ENCODE results near the gene APPL2.

DNA sequence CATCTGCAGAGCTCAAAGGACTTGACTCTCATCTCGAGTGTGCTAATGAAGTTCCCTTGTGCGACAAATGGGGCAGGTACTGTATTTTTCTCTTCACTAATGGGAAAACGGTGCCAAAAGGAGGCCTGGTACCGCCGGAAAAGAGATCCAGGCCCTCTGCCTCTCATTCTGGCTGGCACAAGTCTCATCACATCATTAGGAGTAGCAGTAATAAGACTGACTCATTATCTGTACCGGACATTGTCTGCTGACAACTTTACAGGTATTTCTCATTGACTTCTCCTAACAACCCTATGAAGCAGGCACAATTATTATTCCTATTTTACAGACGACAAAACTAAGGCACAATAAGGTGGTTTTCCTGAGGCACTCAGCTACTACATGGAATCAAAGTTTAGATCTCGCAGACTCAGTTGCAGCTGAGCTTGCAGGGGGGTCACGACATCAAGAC lies 668 bp downstream of the APPL2 start:
- TF ChIP-seq NFE2L1 (CRISPR knock-in tag; IDR thresholded peaks at IDR 0.05) (no peak), ATF6 (CRISPR knock-in tag; IDR thresholded peaks at IDR 0.05) (no peak), CBFB (CRISPR knock-in tag; IDR thresholded peaks at IDR 0.05; ENCODE audit: low read depth) (no peak), ZNF263 (CRISPR knock-in tag; IDR thresholded peaks at IDR 0.05; ENCODE audit: low read depth) (no peak), MXD4 (CRISPR knock-in tag; IDR thresholded peaks at IDR 0.05; ENCODE audit: borderline replicate concordance) (no peak), JUN (CRISPR knock-in tag; IDR thresholded peaks at IDR 0.05) (no peak), ELF4 (CRISPR knock-in tag; IDR thresholded peaks at IDR 0.05; ENCODE audit: low read depth) (no peak), FOXP1 (CRISPR knock-in tag; IDR thresholded peaks at IDR 0.05; ENCODE audit: borderline replicate concordance) (no peak), CREB1 (CRISPR knock-in tag; IDR thresholded peaks at IDR 0.05) (no peak), ESRRA (CRISPR knock-in tag; IDR thresholded peaks at IDR 0.05; ENCODE audit: borderline replicate concordance) (no peak)
- TF ChIP-seq, protein P1, sequence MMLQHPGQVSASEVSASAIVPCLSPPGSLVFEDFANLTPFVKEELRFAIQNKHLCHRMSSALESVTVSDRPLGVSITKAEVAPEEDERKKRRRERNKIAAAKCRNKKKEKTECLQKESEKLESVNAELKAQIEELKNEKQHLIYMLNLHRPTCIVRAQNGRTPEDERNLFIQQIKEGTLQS (CRISPR knock-in tag; conservative IDR thresholded peaks at IDR 0.05): no peak
- TF ChIP-seq, protein P2, sequence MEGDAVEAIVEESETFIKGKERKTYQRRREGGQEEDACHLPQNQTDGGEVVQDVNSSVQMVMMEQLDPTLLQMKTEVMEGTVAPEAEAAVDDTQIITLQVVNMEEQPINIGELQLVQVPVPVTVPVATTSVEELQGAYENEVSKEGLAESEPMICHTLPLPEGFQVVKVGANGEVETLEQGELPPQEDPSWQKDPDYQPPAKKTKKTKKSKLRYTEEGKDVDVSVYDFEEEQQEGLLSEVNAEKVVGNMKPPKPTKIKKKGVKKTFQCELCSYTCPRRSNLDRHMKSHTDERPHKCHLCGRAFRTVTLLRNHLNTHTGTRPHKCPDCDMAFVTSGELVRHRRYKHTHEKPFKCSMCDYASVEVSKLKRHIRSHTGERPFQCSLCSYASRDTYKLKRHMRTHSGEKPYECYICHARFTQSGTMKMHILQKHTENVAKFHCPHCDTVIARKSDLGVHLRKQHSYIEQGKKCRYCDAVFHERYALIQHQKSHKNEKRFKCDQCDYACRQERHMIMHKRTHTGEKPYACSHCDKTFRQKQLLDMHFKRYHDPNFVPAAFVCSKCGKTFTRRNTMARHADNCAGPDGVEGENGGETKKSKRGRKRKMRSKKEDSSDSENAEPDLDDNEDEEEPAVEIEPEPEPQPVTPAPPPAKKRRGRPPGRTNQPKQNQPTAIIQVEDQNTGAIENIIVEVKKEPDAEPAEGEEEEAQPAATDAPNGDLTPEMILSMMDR (IDR thresholded peaks at IDR 0.05): no peak
